ACHN (cell line): ENCODE data around the gene IL19.

ENCODE experiments used
- DNase-seq: peaks from one replicate; pipeline ENCODE4 v3.0.0-alpha.2; 2015
- in situ Hi-C: cut with HindIII; loops from 2 replicates; pipeline ENCODE4 v1.10.0; 2017; ENCODE audit warnings: low sequenced_read_pairs, low pct_ligation_motif_present, low pct_unique_long_range_greater_than_20kb

The IL19 gene

GRCh38 chr1:206866062-206866461, 95.5 kb downstream of the IL19 start:
- DNase-seq, result no peak
- in situ Hi-C loops, result no loop called here

- in situ Hi-C loops, result no loop called here
Observed at GRCh38 chr1:206867239-206867638, 96.7 kb downstream of the IL19 start.

GRCh38 chr1:206867716-206868115, 97.1 kb downstream of the IL19 start:
- in situ Hi-C loops, result no loop called here

More at GRCh38 chr1:206867239-206867638, 96.7 kb downstream of the IL19 start:
- DNase-seq, result no peak

GRCh38 chr1:206868264-206868663, 97.7 kb downstream of the IL19 start:
- no peak for DNase-seq
- in situ Hi-C loops, result no loop called here

More at GRCh38 chr1:206867716-206868115, 97.1 kb downstream of the IL19 start:
- DNase-seq, result no peak

- in situ Hi-C loops, result no loop called here
- DNase-seq, result no peak
Observed at GRCh38 chr1:206872139-206872538, 101.6 kb downstream of the IL19 start.

GRCh38 chr1:206873603-206874188, 103.1 kb downstream of the IL19 start:
- in situ Hi-C loops, result no loop called here
- no peak for DNase-seq

- no peak for DNase-seq
- in situ Hi-C loops, result no loop called here
Observed at GRCh38 chr1:206875752-206876377, 105.3 kb downstream of the IL19 start.

- DNase-seq, result peak; percentile 31
- in situ Hi-C loops, result no loop called here
Observed at GRCh38 chr1:206878456-206878855, 107.9 kb downstream of the IL19 start.

- in situ Hi-C loops, result no loop called here
Observed at GRCh38 chr1:206880314-206880713, 109.7 kb downstream of the IL19 start.

GRCh38 chr1:206882555-206882954, 112.0 kb downstream of the IL19 start:
- DNase-seq, result no peak
- in situ Hi-C loops, result no loop called here

More at GRCh38 chr1:206880314-206880713, 109.7 kb downstream of the IL19 start:
- DNase-seq, result no peak

GRCh38 chr1:206883160-206883559, 112.6 kb downstream of the IL19 start:
- DNase-seq, result no peak
- in situ Hi-C loops, result no loop called here

GRCh38 chr1:206883876-206884275, 113.3 kb downstream of the IL19 start:
- in situ Hi-C loops, result no loop called here
- DNase-seq, result no peak

GRCh38 chr1:206885341-206886060, 114.9 kb downstream of the IL19 start:
- in situ Hi-C loops, result no loop called here
- no peak for DNase-seq

- in situ Hi-C loops, result no loop called here
- no peak for DNase-seq
Observed at GRCh38 chr1:206886831-206887230, 116.3 kb downstream of the IL19 start.

- DNase-seq, result no peak
- in situ Hi-C loops, result no loop called here
Observed at GRCh38 chr1:206887701-206888100, 117.1 kb downstream of the IL19 start.

GRCh38 chr1:206890125-206891060, 119.8 kb downstream of the IL19 start:
- DNase-seq, result no peak

GRCh38 chr1:206891412-206891811, 120.8 kb downstream of the IL19 start:
- in situ Hi-C loops, result no loop called here
- no peak for DNase-seq

More at GRCh38 chr1:206890125-206891060, 119.8 kb downstream of the IL19 start:
- in situ Hi-C loops, result no loop called here
